Neural progenitor cell (in vitro differentiated cells): ENCODE results near the gene KDM2A. TPM values are rescaled to one million over a fixed set of nuclear protein-coding genes. Genes with fewer than 3 reads are reported as not detected.
A peak's percentile ranks its signal among the peaks of the same experiment; 100 is the strongest.

Experiments
- DNase-seq: peaks from one replicate; pipeline ENCODE4 v3.0.0-alpha.2; 2016; ENCODE audit warnings: low spot score
- H2AFZ ChIP-seq: fragments of 200-600 bp; sonication (generic); replicated peaks from 2 replicates; pipeline ENCODE4 v1.6.1; 2016; ENCODE audit warnings: antibody characterized with exemption
- H3F3A ChIP-seq: fragments of 200-600 bp; sonication (generic); 2 replicates; pipeline ENCODE4 v1.6.1; 2016; ENCODE audit warnings: antibody characterized with exemption, low read depth
- H3K27ac ChIP-seq: fragments of 200-600 bp; sonication (generic); 2 replicates; pipeline ENCODE4 v1.5.1; 2016; ENCODE audit warnings: mild to moderate bottlenecking
- H3K27me3 ChIP-seq: fragments of 200-600 bp; sonication (generic); 2 replicates; pipeline ENCODE4 v1.6.1; 2016; ENCODE audit warnings: mild to moderate bottlenecking, moderate library complexity
- H3K36me3 ChIP-seq: fragments of 200-600 bp; sonication (generic); 2 replicates; pipeline ENCODE4 v1.5.1; 2016
- H3K4me1 ChIP-seq: fragments of 200-600 bp; sonication (generic); 2 replicates; pipeline ENCODE4 v1.6.1; 2016; ENCODE audit warnings: mixed run types
- H3K4me2 ChIP-seq: fragments of 200-600 bp; sonication (generic); 2 replicates; pipeline ENCODE4 v1.6.1; 2016
- H3K4me3 ChIP-seq: fragments of 200-600 bp; sonication (generic); 2 replicates; pipeline ENCODE4 v1.5.1; 2016
- H3K79me2 ChIP-seq: fragments of 200-600 bp; sonication (generic); 2 replicates; pipeline ENCODE4 v1.6.1; 2016; ENCODE audit warnings: low read depth
- H3K9ac ChIP-seq: fragments of 200-600 bp; sonication (generic); 2 replicates; pipeline ENCODE4 v1.6.1; 2016
- H3K9me3 ChIP-seq: fragments of 200-600 bp; sonication (generic); 2 replicates; pipeline ENCODE4 v1.5.1; 2016; ENCODE audit warnings: low read depth
- H4K20me1 ChIP-seq: fragments of 200-600 bp; sonication (generic); 2 replicates; pipeline ENCODE4 v1.6.1; 2016; ENCODE audit warnings: low read depth
- H3K27ac Mint-ChIP-seq: 3 replicates; pipeline ENCODE4 v1.8.0; 2021; ENCODE audit warnings: mixed read lengths
- H3K27me3 Mint-ChIP-seq: 2 replicates; pipeline ENCODE4 v1.8.0; 2022; ENCODE audit warnings: low read depth, mild to moderate bottlenecking, inconsistent platforms, moderate library complexity, mixed read lengths; ENCODE audit not compliant: insufficient read depth
- H3K36me3 Mint-ChIP-seq: 3 replicates; pipeline ENCODE4 v1.8.0; 2021; ENCODE audit warnings: mixed read lengths
- H3K4me1 Mint-ChIP-seq: 3 replicates; pipeline ENCODE4 v1.8.0; 2021; ENCODE audit warnings: mixed read lengths
- H3K4me3 Mint-ChIP-seq: 3 replicates; pipeline ENCODE4 v1.8.0; 2021; ENCODE audit warnings: mild to moderate bottlenecking, moderate library complexity, mixed read lengths
- H3K9me3 Mint-ChIP-seq: 3 replicates; pipeline ENCODE4 v1.8.0; 2020; ENCODE audit warnings: mixed read lengths
- CTCF ChIP-seq: fragments of 200-600 bp; sonication (generic); IDR thresholded peaks from 2 replicates; pipeline ENCODE4 v1.5.1; 2017; ENCODE audit warnings: antibody characterized with exemption, mild to moderate bottlenecking
- EZH2 ChIP-seq: fragments of 200-600 bp; sonication (generic); IDR thresholded peaks from 2 replicates; pipeline ENCODE4 v1.6.1; 2017; ENCODE audit warnings: antibody characterized with exemption, mild to moderate bottlenecking, moderate library complexity
- EZH2phosphoT487 ChIP-seq: fragments of 200-600 bp; sonication (generic); IDR thresholded peaks from 2 replicates; pipeline ENCODE4 v1.6.1; 2017; ENCODE audit warnings: antibody characterized with exemption
- total RNA-seq: library from RNA; depleted of rRNA; stranded (reverse); fragments of >200 nt; gene quantifications from 2 replicates; pipeline ENCODE4 v1.2.3, GENCODE V29; 2015; ENCODE audit warnings: low replicate concordance

Gene KDM2A
- total RNA-seq, 1 donor from 2014 or later: 49.5 TPM

GRCh38 chr11:67266449-67267187 lies 147.6 kb downstream of the KDM2A start, which contains the start of gene GRK2:
TSS of gene GRK2 (plus strand) at chr11:67266473. CDS start at chr11:67266700, 227 bp downstream.
- Mint-ChIP-seq H3K4me3 (peak within 1 kb of the TSS; percentile 96), H3K27ac (peak within 1 kb of the TSS; percentile 87), H3K4me1 (peaks cover 60% of the 10 kb centered on the region), H3K9me3 (no peaks in the 10 kb centered on the region), H3K27me3 (peaks cover 12% of the 10 kb centered on the region), H3K36me3 (peaks cover 2% of the 10 kb centered on the region)
- TF ChIP-seq EZH2phosphoT487 (no peak), EZH2 (no peak), CTCF (no peak)
- Histone ChIP-seq H2AFZ (peak within 1 kb of the TSS; percentile 61), H4K20me1 (peaks cover 52% of the 10 kb centered on the region), H3K9me3 (no peaks in the 10 kb centered on the region), H3K4me3 (peak within 1 kb of the TSS; percentile 99), H3K79me2 (peaks cover 46% of the 10 kb centered on the region), H3K9ac (peak within 1 kb of the TSS; percentile 39), H3K4me2 (peak within 1 kb of the TSS; percentile 88), H3K36me3 (no peaks in the 10 kb centered on the region), H3F3A (peaks cover 42% of the 10 kb centered on the region), H3K27ac (no peak within 1 kb of the TSS), H3K27me3 (peaks cover 27% of the 10 kb centered on the region), H3K4me1 (peaks cover 32% of the 10 kb centered on the region)
- peak; percentile 37 for DNase-seq

DNA sequence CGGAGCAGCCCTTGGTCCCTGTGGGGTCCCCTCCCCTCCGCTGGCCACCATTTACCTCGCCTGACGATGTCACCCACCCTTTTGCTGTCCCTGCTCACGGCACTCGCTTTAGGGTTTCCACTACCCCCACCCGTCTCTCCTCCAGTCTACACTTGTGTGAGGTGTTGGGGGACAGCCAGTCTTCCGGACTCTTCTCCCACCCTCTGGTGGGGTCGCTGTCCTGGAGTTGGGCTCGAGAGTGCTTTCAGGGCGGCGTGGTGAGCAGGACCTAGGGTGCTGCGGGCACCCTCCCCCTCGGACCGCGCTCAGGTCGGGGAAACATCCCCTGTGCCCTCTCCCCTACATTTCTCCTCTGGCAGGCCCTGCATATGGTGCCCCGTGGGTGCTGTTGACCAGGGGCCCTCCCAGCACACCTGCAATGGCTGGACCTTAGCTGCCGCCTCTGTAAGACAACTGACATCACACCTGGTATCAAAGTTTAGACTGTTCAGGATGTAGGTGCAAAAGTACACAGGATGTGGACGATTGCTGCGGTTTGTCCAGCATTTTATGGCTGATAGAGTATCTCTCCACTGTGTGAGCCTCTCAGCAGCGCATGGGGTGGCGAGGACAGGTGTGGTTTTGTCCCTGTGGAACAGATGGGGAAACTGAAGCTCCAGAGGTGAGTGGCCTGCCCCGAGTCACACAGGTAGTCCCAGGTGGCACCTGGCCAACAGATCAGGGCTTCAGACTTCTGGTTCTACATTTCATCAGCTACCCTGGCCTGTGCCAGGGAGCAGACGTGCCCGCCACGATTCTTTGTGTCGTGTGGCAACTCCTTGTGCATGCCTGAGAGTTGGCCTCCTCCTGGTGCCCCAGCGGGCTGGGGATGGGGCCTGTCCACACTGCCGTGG lies 148.4 kb downstream of the KDM2A start:
- Histone ChIP-seq H3F3A (peaks cover 34% of the 10 kb centered on the region), H3K4me2 (peak overlapping the region; percentile 88), H3K79me2 (peaks cover 54% of the 10 kb centered on the region), H3K27me3 (peaks cover 21% of the 10 kb centered on the region), H3K36me3 (no peaks in the 10 kb centered on the region), H3K4me3 (peak overlapping the region; percentile 99), H3K4me1 (peaks cover 32% of the 10 kb centered on the region), H2AFZ (no peak overlapping the region), H3K9me3 (no peaks in the 10 kb centered on the region), H3K27ac (no peak overlapping the region), H3K9ac (peak overlapping the region; percentile 39), H4K20me1 (peaks cover 60% of the 10 kb centered on the region)
- TF ChIP-seq EZH2 (no peak), EZH2phosphoT487 (no peak), CTCF (no peak)
- Mint-ChIP-seq H3K27me3 (peaks cover 12% of the 10 kb centered on the region), H3K36me3 (peaks cover 2% of the 10 kb centered on the region), H3K27ac (peak overlapping the region; percentile 86), H3K9me3 (no peaks in the 10 kb centered on the region), H3K4me3 (peak overlapping the region; percentile 96), H3K4me1 (peaks cover 55% of the 10 kb centered on the region)
- DNase-seq: no peak

DNA sequence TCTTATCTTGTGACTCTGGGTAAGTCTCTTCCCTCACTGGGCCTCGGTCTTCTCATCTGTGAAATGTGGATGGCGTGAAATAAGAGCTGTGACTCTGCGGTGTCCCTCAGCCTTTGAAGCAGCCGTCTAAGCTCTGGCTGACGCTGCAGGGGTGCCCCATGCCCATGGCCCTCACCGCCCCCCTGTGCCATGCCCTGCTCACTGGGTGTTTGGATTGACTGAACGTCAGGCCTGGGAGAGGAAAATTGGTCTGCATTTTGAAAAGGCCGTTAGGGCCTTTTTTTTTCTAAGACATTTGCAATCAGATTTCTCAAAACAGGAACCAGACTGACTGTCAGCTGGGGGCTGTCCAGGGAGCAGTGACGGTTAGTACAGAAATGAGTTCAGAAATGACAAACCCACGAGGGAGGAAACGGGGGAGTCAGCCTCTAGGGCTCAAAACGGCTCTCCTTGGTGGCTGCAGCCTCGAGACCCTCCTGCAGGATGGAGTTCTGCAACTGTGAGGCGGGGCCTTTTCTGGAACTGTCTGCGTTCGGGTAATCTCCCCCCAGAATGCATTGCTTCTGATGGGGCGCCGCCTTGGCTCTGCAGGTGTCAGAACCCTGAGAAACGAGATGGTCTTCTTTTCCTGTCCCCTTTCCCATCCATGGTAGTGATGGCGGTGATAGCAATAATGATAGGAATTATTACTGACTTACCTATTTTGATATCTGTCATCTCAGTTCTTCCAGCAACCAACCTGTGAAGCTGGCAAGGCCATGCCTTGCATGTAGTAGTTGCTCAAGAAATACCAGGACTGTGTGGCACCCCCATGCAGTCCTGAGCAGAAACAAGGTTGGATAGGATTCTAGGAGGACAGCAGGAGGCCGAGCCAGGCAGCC lies 149.3 kb downstream of the KDM2A start:
- Histone ChIP-seq H3K36me3 (no peaks in the 10 kb centered on the region), H3K4me1 (peaks cover 32% of the 10 kb centered on the region), H3K4me3 (no peak overlapping the region), H4K20me1 (peaks cover 69% of the 10 kb centered on the region), H3K9ac (no peak overlapping the region), H3K9me3 (no peaks in the 10 kb centered on the region), H3K27ac (no peak overlapping the region), H3K4me2 (peak overlapping the region; percentile 88), H2AFZ (no peak overlapping the region), H3K27me3 (peaks cover 20% of the 10 kb centered on the region), H3F3A (peaks cover 32% of the 10 kb centered on the region), H3K79me2 (peaks cover 63% of the 10 kb centered on the region)
- H3K4me3 Mint-ChIP-seq: peak overlapping the region; percentile 96
- peaks cover 46% of the 10 kb centered on the region for H3K4me1 Mint-ChIP-seq
- H3K36me3 Mint-ChIP-seq: peaks cover 2% of the 10 kb centered on the region
- H3K27ac Mint-ChIP-seq: no peak overlapping the region
- H3K9me3 Mint-ChIP-seq: no peaks in the 10 kb centered on the region
- TF ChIP-seq EZH2phosphoT487 (no peak), CTCF (no peak), EZH2 (no peak)
- peaks cover 12% of the 10 kb centered on the region for H3K27me3 Mint-ChIP-seq
- no peak for DNase-seq
